Hepatocyte (in vitro differentiated cells): ENCODE data around the gene CNOT6L. TPM values are rescaled to one million over a fixed set of nuclear protein-coding genes. Genes with fewer than 3 reads are reported as not detected.

Source experiments
- DNase-seq: peaks from one replicate; pipeline ENCODE4 v3.0.0-alpha.2; 2016; ENCODE audit warnings: low spot score
- H2AFZ ChIP-seq: fragments of 200-600 bp; sonication (generic); 2 replicates; pipeline ENCODE4 v1.6.0; 2016; ENCODE audit warnings: antibody characterized with exemption, mild to moderate bottlenecking
- H3K27ac ChIP-seq: fragments of 200-600 bp; sonication (generic); 2 replicates; pipeline ENCODE4 v1.5.1; 2016; ENCODE audit warnings: mild to moderate bottlenecking
- H3K27me3 ChIP-seq: fragments of 200-600 bp; sonication (generic); 2 replicates; pipeline ENCODE4 v1.6.1; 2016
- H3K36me3 ChIP-seq: fragments of 200-600 bp; sonication (generic); replicated peaks from 2 replicates; pipeline ENCODE4 v1.5.1; 2016; ENCODE audit warnings: low read depth; ENCODE audit not compliant: insufficient read depth
- H3K4me1 ChIP-seq: fragments of 200-600 bp; sonication (generic); 2 replicates; pipeline ENCODE4 v1.5.1; 2016; ENCODE audit warnings: mild to moderate bottlenecking, moderate library complexity; ENCODE audit not compliant: insufficient read depth
- H3K4me2 ChIP-seq: fragments of 200-600 bp; sonication (generic); 2 replicates; pipeline ENCODE4 v1.6.0; 2016
- H3K4me3 ChIP-seq: fragments of 200-600 bp; sonication (generic); 2 replicates; pipeline ENCODE4 v1.5.1; 2016; ENCODE audit warnings: mild to moderate bottlenecking
- H3K79me2 ChIP-seq: fragments of 200-600 bp; sonication (generic); 2 replicates; pipeline ENCODE4 v1.6.0; 2017; ENCODE audit warnings: mild to moderate bottlenecking
- H3K9me2 ChIP-seq: fragments of 200-600 bp; sonication (generic); replicated peaks from 2 replicates; pipeline ENCODE4 v1.6.0; 2017; ENCODE audit warnings: mild to moderate bottlenecking; ENCODE audit not compliant: insufficient read depth
- H3K9me3 ChIP-seq: fragments of 200-600 bp; sonication (generic); 2 replicates; pipeline ENCODE4 v1.5.1; 2016; ENCODE audit warnings: low read depth, mild to moderate bottlenecking
- H4K20me1 ChIP-seq: fragments of 200-600 bp; sonication (generic); 2 replicates; pipeline ENCODE4 v1.6.0; 2016; ENCODE audit warnings: mild to moderate bottlenecking; ENCODE audit not compliant: insufficient read depth, poor library complexity, severe bottlenecking
- CTCF ChIP-seq: fragments of 200-600 bp; sonication (generic); IDR thresholded peaks from 2 replicates; pipeline ENCODE4 v1.5.1; 2016; ENCODE audit warnings: antibody characterized with exemption, mild to moderate bottlenecking; ENCODE audit not compliant: poor library complexity
- EZH2 ChIP-seq: fragments of 200-600 bp; sonication (generic); IDR thresholded peaks from 2 replicates; pipeline ENCODE4 v1.6.1; 2016; ENCODE audit warnings: antibody characterized with exemption, mild to moderate bottlenecking, borderline replicate concordance
- EZH2phosphoT487 ChIP-seq: fragments of 200-600 bp; sonication (generic); IDR thresholded peaks from one replicate; pipeline ENCODE4 v1.6.1; 2018; ENCODE audit warnings: antibody characterized with exemption, mild to moderate bottlenecking, low read depth, moderate library complexity; ENCODE audit not compliant: unreplicated experiment, severe bottlenecking
- WGBS: methylation state at CpG from one replicate; pipeline ENCODE4 v1.1.6; 2016; ENCODE audit warnings: low lambda C conversion rate; ENCODE audit errors: missing lambda C conversion rate; 5-methylcytosine and 5-hydroxymethylcytosine counted together
- polyA plus RNA-seq: library from polyadenylated mRNA; unstranded; fragments of >200 nt; fragmentation: Nextera tagmentation; extraction: Ambion mirVana; gene quantifications from 2 replicates; pipeline ENCODE4 v1.2.1, GENCODE V29; 2016
- small RNA-seq: library from RNA; depleted of rRNA; stranded (forward); fragments of <200 nt; gene quantifications from one replicate; pipeline ENCODE3, GENCODE V24; 2014
- total RNA-seq: library from RNA; depleted of rRNA; stranded (reverse); fragments of >200 nt; gene quantifications from 2 replicates; pipeline ENCODE4 v1.2.3, GENCODE V29; 2014

CNOT6L gene
- total and polyA plus RNA-seq, 2 experiments from 2014 or later: 7.7 to 20.4 TPM

- TF ChIP-seq EZH2phosphoT487: no peak
- no peak for TF ChIP-seq EZH2
- no peak for TF ChIP-seq CTCF
- H3K4me2 ChIP-seq: no peak overlapping the region
Measured at GRCh38 chr4:77665381-77666069, 153.6 kb downstream of the CNOT6L start.

More at GRCh38 chr4:77665381-77666069, 153.6 kb downstream of the CNOT6L start:
- Histone ChIP-seq H3K79me2 (no peaks in the 10 kb centered on the region), H4K20me1 (no peaks in the 10 kb centered on the region), H3K36me3 (no peaks in the 10 kb centered on the region), H3K27me3 (no peaks in the 10 kb centered on the region), H3K27ac (no peak overlapping the region), H3K4me3 (no peak overlapping the region), H2AFZ (no peak overlapping the region), H3K4me1 (no peaks in the 10 kb centered on the region), H3K9me3 (no peaks in the 10 kb centered on the region), H3K9me2 (no peaks in the 10 kb centered on the region)
- 98% methylated on average over 4 of the region's 4 CpGs for WGBS
- no peak for DNase-seq

Small RNA genes lying within 50 kb of the gene (small RNA-seq; reads per million reads assigned to genes)
- gene AC112225.1: not detected
- gene RF00612: not detected

Other genes with a start within 250 kb of the CNOT6L start
- 0.23 TPM in 1 of 2 replicates, not detected in the other for gene CXCL13, start 213.5 kb downstream of the CNOT6L start, total RNA-seq
- gene CXCL13, start 213.5 kb downstream of the CNOT6L start, polyA plus RNA-seq: 0.21 and 0.57 TPM in 2 replicates
- gene MRPL1, start 43.5 kb upstream of the CNOT6L start, total RNA-seq: 27.2 and 32.3 TPM in 2 replicates
- 19.6 and 22.5 TPM in 2 replicates for gene MRPL1, start 43.5 kb upstream of the CNOT6L start, polyA plus RNA-seq
- gene FRAS1, start 238.0 kb upstream of the CNOT6L start, total RNA-seq: 31.9 and 38.5 TPM in 2 replicates
- gene FRAS1, start 238.0 kb upstream of the CNOT6L start, polyA plus RNA-seq: 9.3 and 12.0 TPM in 2 replicates